Liver (tissue), 3 donors: ENCODE data around the gene MAP4K4.

Source experiments
- CTCF ChIP-seq: fragments of 150-350 bp; IDR thresholded peaks from 2 replicates; pipeline ENCODE4 v1.5.1; 2017; ENCODE audit warnings: improper control_type of control experiment, low read depth, low read length; ENCODE audit not compliant: missing input control
- SP1 ChIP-seq: IDR thresholded peaks from 2 replicates; pipeline ENCODE4 v1.6.1; 2018; ENCODE audit warnings: antibody characterized with exemption, mild to moderate bottlenecking
- donor health status: healthy.
- donor health status: healthy.

- no peak for TF ChIP-seq SP1
- no peak for TF ChIP-seq CTCF
These were observed 75.6 kb downstream of the MAP4K4 start for GRCh38 chr2:101773137-101773536.
